Fibroblast of skin of left quadriceps (primary cell): ENCODE measurements around the gene HDHD5.
A peak's percentile ranks its signal among the peaks of the same experiment; 100 is the strongest.

ENCODE experiments used
- DNase-seq, 2 experiments: peaks; one replicate each; pipeline ENCODE4 v3.0.0-alpha.2; 2013; ENCODE audit warnings: low read depth in 2 of 2

Gene HDHD5

DNA sequence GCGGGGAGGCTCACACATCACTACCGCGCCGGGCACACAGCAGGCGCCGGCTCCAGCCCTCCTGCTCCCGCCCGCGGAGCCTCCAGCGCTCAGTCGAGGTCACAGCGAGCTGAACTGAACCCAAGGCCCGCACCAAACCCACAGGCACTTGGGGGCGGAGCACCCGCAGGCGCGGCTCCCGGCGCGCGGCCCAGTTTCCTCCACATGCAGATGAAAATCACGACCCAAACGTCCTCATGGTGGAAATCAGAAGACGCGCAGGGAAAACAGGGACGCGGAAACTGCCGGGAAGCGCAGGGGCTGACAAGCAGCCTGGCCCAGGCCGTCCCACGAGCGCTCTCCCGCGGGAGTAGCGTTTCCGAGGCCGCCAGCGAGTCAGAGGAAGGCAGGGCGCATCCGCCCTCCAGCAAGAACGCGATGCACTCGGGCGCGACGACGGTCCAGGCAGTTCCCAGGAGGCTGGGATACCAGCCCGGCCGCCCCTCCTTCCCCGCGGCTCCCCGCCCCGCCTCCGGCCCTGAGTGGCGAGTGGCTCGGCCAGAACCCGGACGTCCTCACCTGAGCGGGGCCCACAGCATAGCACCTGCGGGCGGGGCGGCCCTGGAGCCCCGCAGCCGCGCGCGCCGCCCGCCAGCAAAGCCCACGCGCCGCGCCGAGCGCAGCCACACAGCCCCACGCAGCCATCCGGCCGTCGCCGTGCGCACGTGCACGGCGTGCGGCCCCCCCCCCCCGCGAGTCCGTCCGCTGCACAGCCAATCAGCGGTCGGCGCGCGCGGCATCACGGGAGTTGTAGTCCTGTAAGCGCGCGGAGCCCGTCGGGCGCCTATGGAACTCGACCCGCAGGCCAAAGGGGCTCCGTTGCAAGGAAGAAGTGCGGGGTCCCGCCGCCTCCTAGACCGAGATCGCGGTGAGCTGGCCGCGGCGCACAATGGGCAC lies at the start of gene HDHD5:
Gene HDHD5 (minus strand): TSS at position 710 of the 936 bp plus-strand sequence. CDS start 26 bp downstream, at position 684.
- DNase-seq, result peak; percentile 67 to 72

DNA sequence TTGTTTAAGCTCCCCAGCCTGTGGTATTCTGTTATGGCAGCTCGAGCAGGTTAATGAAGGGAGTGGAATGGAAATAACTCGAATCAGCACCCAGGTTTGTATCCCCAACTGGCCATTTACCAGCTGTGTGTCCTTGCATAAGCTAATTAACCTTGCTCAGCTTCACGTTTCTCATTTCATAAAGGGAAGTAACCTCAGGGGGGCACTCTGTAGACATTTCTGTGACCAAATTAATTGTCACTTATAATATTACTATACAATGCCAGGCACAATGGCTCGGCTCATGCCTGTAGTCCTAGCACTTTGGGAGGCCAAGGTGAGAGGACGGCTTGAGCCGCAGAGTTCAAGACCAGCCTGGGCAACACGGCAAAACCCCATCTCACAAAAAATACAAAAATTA lies 46.4 kb upstream of the HDHD5 start:
- DNase-seq, result no peak

DNA sequence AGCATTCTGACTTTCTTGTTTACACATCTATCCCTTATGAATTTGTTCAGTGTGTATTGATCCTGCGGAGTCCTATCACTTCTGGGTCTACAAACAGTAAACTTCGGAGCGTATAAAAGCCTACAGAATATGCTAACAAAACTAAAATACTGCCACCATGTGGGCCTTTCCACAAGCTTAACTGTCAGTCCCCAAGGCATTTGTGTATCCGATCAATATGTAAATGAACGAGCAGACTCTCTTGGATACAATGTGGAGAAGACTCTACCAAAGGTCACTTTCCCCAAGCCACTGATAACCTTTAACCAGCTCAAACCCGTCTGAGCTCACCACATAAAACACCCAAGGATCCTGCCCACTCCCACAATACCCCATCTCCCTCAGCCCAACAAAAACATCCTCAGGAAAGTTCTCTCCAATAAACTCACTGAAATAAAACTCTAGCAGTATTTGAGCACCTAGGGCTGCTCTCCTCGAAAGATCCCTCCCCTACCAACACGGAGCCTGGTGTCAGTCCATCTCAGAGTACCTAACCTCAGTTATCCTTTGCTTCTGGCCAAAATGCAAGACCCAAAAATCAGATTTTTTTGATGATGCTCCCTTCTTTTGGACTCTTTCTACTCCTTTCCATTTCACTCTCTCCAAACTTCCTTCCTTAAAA lies 42.3 kb upstream of the HDHD5 start:
- DNase-seq, result no peak

- DNase-seq, result peak; percentile 74 to 75
Measured at GRCh38 chr22:17199003-17199731, 40.1 kb upstream of the HDHD5 start.

GRCh38 chr22:17198170-17199002 lies 39.3 kb upstream of the HDHD5 start:
- no peak for DNase-seq

DNA sequence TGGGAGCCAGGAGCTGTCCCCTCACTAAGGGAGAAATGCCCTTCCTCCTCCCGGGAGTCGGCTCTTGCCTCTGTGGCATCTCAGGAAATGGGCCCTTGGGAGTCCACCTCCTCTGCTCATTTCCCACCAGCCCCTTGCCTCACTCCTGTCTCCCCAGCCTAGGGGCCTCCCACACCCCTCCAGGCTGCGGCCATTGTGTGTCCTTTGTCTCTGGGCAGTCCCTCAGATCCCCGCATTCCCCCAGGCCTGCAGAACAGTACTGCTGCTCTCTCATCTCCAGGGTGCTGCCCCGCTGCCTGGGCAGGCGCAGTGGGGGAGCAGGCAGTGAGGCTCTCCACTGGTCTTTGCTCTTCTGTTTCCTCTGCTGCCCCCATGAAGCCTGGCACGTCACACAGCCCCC lies 35.1 kb upstream of the HDHD5 start:
- no peak for DNase-seq

DNA sequence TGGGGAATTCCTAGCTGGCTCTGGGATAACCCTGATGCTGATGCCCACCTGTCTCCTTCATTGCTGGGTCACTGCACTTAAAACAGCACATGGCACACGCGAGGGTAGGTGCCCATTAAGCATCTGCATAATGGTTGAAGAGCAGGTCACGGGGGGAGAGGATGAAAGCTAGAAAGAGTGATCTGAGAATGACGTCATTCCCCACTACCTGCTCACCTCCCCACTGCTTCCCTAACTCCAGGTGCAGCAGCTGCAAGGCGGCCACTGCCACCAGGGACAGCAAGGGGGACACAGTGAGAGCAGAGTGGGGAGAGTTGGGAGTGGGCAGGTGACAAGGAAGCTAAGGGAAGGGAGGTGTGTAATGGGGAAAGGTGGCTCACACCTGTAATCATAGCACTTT lies 33.1 kb upstream of the HDHD5 start:
- DNase-seq, result no peak

DNA sequence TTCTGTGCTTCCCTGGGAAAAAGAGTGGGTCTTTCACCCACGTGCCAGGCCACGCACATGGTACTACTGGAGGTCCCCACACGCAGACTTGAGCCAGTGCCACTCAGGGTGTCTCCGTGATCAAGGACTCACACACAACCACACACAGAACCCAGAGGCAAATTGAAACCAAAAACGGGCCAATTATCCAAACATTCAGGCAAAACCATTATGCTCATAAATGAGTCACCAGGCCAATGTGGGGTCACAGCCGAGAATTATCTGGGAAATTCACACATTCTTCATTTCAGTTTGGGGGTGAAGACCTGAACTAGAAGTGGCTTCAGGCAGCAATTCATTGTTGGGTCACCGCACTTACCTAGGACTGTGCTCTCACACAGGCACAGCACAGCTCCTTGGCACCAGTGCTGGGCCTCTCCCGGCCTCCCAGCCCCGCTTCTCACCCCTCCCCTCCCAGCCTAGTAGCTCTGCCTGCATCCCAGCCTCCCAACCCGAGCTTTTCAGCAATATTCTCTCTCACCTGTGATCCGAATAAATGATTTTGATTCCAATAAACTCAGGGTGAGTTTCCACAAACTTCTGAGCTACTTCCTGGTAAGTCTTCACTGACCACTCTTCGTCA lies 32.2 kb upstream of the HDHD5 start:
- DNase-seq, result peak; percentile 16 to 30

- no peak for DNase-seq
Measured at GRCh38 chr22:17190702-17191101, 31.6 kb upstream of the HDHD5 start.

DNA sequence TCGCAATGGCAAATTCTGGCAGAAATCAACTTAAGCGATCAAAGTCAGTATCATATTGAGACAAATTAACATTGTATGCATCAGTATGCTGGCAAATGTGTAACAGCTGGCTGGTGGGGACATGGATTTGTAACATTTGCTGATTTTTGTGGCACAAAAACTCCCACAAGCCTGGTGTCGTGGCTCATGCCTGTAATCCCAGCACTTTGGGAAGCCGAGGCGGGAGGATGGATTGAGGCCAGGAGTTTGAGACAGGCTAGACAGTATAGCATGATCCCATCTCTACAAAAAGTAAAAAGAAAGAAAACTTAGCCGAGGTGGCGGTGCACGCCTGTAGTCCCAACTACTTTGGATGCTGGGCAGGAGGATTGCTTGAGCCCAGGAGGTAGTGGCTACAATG lies 17.6 kb upstream of the HDHD5 start:
- no peak for DNase-seq

GRCh38 chr22:17172029-17172833 lies 13.2 kb upstream of the HDHD5 start:
- no peak for DNase-seq

DNA sequence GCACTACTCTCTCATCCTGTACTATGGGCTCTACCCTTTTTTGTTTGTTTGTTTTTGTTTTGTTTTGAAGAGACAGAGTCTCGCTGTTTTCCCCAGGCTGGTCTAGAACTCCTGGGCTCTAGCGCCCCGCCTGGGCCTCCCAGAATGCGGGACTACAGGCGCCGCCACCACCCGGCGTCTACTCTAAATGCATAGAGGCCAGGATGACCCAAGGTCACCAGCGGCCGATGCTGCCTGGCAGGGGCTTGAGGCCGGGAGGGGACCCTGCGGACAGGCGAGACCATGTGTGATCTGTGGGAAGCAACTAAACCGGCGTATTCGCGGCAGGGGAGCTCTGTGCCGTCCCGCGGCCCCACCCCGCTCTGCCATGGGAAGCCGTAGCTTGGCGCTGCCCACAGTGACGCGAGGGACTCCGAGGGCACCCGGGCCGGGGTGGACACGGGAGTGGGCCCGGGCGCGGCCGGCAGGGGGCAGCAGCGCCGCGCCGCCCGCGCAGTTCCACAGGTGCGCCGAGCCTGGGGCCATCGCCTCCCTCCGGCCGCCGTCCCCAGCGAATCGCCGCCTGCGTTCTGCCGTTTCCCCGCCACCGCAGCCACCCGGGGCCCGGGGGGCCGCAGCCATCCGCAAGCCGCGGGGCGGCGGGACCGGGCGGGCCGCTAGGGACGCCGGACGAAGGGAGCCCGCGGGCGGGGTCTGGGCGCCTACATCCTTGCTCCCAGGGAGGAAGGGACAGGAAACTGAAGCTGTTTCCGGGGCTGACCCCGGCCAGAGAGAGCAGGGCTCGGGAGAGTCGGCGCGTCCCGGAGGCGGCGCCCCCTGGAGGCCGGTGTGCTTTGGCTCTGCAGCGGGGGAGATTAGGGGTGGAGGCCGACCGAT lies 12.3 kb upstream of the HDHD5 start:
- DNase-seq, result peak; percentile 49 to 54

DNA sequence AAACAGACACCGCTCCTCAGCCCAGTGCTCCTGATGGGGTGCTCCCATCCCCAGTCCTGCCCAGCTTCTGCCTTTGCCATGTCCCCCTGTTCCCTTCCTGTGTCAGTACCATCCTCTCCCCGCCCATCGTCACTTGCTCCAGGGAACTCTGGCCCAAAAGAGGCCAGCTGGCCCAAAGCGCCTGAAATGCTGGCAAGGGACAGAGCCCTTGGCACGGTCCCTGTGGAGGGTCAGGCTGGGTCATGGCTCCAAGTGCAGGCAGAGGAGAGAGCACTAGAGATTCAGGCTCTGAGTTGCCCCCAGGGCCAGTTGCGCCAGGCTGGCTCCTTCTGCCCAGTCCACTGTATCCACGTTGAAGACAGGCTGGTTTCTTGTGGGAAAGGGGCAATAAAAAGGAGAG lies 8.4 kb upstream of the HDHD5 start:
- DNase-seq, result no peak

- DNase-seq, result no peak
Measured at GRCh38 chr22:17164392-17165024, 5.4 kb upstream of the HDHD5 start.

GRCh38 chr22:17162731-17163130 lies 3.7 kb upstream of the HDHD5 start:
- DNase-seq, result no peak

DNA sequence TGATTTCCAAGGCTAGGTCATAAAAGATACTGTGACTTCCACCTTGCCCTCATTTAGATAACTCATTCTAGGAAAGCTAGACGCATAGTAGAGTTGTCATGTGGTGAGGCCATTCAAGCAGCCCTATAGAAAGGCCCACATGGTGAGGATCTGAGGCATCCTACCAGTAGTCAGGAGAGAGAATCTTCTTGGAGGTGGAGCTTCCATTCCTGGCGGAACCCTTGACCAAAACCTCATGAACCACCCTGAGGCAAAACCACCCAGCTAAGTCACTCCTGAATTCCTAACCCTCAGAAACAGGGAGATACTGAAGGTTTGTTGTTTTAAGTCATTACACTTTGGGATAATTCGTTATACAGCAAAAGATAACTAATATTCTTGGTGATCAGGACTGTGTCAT lies 2.9 kb upstream of the HDHD5 start:
- DNase-seq, result no peak

DNA sequence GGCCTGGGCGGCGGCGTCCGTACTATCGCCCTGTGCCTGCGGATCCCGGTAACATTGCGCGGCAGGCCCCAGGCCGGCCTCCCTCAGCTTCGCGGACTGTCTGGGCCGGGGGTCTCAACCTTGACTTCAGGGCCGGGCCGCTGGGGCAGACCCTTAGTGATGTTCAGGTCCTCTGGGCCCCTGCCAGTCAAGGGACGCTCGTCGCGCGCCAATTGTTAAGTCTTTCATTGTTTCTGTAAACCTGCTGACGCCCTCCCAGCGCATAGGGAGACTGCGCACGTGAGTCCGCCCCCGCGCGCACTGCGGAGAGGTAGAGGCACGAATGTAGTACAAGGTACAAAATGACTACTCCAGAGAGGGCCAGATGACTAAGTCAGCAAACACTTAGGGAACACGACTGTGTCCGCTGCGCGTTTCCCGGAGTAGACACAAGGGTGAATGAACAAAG lies 451 bp upstream of the HDHD5 start:
- peak; percentile 7 to 16 for DNase-seq

GRCh38 chr22:17158176-17158567 lies 905 bp downstream of the HDHD5 start:
- no peak for DNase-seq

GRCh38 chr22:17157714-17158113 lies 1.4 kb downstream of the HDHD5 start:
- DNase-seq, result no peak
